NCI-H1694 (cell line): ENCODE results near the gene UNKL.
"Not testable (repeated sequence)": the region's sequence is repeated elsewhere in the genome, so short reads cannot be mapped to it uniquely, and the experiment has no call there.

ENCODE experiments used
- DNase-seq: peaks from one replicate; lab custom pipeline; 2025; lab: John Stamatoyannopoulos, UW

The UNKL gene

DNA sequence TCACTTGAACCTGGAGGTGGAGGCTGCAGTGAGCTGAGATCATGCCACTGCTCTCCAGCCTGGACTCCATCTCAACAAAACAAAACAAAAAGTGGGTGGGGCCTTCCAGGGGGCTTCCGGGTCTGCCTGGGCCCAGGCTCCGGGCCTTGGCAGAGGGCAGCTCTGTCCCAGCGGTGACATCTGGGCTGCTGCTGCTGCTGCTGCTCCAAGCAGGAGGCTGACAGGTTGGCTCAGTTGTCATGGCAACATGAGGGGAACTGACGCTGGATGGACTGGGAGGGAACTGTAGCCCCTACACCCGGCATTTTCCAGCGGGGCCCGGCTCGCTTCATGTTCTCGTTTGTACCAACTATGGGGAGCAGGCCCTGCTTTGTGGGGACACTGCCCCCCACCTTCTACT is 77.0 kb downstream of the UNKL start:
- DNase-seq: no peak

DNA sequence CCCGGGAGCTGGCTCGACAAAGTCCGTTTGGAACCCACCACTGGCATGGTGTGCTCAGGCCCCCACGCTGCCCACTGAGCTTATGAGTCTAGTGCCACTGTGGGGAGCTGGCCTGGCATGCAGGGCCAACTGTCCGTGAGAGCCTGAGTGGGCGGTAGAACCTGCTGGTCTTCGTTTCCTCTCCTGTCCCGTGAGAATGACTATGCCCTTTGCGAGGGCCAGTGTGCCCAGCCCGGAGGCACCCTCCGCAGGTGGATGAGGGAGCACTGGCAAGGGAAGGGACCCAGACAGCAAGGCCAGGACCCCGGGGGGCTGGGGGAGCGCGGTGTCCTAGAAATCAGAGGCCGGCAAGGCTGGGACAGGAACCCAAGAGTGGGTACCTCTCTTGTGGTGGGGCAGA is 77.9 kb downstream of the UNKL start:
- no peak for DNase-seq

DNA sequence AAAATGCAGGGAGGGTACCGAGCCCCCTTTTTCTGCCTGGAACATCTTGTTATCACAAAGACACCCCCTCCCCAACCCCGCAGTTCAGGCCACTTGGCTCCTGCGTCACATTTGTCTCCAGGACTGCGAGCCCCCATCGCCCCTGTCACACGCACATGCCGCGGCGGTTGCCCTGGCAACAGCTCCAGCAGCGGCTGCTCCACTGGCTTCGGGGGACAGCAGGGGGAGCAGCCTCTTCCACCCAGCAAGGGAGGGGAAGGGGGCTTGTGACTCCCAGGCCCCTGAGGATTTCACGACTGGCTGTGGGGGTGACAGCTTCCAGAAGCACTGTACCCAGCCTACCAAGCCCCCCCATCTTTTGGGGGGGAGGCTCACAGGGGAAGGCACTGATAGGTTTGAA is 78.5 kb downstream of the UNKL start:
- DNase-seq: no peak

DNA sequence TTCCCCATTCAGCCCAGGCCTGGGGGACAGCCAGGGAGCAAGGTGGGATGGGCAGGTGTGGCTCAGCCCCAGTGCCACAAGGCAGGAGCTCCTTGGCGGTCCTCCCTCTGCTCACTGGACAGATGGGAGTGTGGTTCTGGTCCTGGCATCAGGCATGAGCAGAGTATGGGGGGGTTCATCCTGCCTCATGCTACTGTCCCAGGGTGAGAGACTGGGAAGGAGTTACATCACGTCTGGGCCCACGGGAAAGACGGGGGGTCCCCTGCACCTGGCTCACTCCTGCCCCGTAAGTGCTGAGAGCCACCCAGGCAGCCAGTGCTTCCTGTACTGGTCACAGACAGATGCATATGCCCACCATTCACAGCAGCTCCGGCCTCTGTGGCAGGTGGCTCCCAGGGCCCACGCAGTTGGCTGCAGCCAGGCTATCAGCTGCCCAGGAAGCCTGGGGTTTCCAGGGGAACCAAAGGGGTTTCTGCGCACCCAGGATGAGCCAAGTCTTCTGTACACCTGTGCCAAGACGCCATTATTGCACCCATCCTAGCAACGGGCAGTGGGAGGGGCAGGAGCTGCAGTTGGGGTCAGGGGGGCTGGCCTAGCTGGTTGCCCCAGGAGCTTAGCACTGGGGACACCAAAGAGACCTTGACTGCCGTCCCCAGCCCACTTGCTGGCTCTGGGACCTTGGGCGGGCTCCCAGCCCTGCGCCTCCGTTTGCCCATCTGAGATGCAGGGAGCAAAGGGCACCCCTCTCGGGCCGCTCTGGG is 79.1 kb downstream of the UNKL start:
- no peak for DNase-seq

DNA sequence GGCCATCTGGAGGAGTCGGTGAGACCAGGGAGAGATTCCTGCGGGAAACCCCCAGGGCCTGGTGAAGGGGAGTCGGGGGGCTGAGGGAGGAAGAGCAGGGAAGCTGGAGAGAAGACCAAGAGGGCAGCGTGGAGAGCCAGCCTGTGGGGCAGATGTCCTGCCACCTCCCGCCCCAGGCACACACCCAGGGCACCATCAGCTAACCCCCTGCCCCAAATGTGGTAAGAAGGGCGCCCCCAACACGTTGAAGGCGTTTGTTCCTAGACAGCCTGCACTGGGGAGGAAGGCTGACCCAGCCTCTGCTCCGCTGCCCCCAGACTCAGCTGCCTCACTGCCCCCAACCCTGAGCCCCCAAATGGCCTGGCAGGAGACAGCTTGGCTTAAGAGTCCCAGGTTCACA is 79.8 kb downstream of the UNKL start:
- no peak for DNase-seq

DNA sequence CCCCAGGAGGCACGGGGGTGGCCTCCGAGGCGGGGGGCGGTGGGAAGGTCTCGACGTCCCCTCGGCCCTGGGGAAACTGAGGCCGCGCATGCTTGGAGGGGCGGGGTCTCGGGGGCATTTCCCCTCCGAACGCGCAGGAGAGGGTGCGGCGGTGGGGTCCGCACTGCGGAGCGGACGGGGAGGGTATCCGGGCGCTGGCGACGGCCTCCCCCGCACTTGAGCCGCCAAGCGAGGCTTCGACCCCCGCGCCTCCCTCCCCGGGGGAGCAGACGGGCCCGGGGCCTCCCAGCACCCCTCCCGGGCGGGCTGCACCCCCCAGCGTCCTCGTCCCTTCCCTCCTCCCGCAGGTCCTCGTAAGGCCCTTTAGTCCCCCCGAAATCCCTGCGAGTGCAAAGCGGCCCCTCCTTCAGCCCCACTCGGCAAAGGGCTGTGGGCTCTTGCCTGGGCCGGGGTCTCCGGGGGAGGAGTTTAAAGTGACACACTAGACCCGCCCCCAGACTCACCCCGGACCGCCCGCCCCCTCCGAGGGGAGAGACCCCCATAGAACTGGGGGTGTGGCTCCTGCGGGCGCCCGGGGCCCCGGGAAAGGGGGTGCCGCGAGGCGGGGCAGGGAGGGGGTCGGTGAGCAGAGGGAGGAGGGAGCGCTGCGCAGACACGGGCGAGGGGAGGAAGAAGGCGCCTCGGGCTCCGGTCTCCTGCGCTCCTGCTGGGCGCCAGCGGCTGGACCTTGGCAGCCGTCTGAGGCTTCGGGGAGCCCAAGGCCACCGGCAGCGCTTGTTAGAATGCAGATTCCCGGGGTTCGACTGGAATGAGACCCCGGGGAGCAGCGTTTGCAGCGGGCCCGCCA is 80.4 kb downstream of the UNKL start:
- no peak for DNase-seq

DNA sequence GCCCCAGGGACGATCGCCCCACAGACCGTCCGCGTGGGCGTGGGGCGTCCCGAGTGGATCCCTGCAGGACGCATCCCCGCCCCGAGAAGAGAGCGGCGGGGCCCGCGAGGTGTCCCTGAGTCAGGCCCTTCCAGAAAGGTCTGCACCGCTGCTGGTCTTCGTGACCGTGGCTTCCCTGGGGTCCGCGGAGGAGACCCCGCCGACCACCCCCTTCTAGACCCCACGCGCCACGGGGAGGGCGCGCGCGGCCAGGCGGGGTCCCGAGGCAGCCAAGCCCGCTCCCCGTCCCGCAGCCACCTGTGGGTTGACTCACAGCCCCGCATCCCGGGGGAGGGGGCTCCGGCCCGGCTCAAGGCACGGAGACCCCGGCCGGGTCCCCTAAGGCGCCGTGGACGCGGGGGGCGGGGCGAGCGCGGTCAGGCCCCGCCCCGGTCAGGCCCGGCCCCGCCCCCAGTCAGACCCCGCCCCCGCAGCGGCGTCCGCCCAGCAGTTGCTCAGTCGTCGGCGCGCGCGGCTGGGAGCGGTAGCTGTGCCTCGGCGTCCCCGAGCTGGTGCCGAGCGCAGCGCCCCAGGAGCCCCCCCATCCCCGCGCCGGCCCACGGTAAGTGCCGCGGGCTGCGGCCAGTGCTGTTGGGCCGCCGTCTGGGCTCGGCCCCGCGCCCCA is 81.2 kb downstream of the UNKL start, which contains the start of gene BAIAP3:
Gene BAIAP3 (plus strand): TSS at position 497 of the 664 bp plus-strand sequence. CDS start 4,905 bp downstream, outside the sequence.
- DNase-seq: no peak

DNA sequence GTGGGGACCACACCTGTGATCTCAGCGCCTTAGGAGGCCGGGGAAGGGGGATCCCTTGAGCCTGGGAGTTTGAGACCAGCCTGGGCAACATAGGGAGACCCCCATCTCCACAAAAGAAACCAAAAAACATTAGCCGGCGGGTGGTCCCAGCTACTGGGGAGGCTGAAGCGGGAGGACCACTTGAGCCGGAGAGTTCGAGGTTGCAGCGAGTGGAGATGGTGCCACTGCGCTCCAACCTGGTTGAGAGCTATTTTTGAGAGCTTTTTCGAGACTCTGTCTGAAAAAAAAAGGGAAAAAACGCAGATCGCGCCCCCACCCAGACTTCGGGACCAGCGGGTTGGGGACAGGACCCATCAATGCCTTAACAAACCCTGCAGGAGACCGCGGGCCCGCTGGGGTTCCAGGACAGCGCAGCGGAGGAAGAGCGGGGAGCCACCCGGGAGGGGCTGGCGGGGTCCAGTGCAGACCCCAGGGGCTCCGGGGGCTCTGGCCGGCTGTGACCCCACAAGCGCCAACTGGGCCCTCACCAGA is 81.8 kb downstream of the UNKL start:
- no peak for DNase-seq

DNA sequence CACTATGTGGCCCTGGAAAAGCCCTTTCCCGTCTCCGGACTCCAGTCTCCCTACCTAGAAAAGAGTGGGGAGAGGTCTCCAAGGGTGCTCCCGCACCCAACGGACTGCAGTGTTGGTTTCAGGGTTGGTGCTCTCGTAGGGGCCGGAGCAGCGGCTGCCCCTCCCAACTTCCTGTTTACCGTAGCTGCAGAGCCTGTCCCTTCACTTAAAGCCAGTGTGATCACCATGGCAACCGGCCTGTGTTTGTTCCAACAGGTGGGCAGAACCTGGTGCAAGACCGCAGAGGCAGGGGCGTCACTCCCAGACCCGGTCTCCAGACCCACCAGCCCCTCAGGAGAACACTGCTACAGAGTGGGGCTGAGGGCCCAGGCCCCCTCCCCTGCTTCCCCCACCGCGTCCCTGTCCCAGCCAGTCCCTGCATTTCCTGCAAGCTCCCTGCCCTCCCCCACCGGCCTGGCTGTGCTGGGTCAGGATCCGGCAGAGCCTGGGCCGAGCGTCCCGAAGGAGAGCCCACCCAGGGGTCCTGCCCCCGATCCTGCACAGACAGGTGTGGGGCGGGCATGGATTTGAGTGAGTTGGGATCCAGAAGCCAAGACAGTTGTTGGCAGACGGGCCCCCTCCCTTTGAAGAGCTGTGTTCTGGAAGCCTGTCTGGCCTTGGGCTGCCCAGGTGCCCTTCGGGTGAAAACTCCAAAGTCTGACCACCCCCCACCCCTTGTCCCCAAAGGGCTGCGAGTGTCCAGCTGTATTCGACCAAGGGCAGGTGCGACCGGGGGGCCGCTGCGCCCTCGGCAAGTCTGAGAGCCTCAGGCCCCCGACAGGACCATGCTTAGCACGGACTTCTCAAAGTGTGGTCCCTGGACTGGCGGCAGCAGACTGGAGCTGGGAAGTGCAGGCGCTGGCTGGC is 82.5 kb downstream of the UNKL start:
- DNase-seq: no peak

DNA sequence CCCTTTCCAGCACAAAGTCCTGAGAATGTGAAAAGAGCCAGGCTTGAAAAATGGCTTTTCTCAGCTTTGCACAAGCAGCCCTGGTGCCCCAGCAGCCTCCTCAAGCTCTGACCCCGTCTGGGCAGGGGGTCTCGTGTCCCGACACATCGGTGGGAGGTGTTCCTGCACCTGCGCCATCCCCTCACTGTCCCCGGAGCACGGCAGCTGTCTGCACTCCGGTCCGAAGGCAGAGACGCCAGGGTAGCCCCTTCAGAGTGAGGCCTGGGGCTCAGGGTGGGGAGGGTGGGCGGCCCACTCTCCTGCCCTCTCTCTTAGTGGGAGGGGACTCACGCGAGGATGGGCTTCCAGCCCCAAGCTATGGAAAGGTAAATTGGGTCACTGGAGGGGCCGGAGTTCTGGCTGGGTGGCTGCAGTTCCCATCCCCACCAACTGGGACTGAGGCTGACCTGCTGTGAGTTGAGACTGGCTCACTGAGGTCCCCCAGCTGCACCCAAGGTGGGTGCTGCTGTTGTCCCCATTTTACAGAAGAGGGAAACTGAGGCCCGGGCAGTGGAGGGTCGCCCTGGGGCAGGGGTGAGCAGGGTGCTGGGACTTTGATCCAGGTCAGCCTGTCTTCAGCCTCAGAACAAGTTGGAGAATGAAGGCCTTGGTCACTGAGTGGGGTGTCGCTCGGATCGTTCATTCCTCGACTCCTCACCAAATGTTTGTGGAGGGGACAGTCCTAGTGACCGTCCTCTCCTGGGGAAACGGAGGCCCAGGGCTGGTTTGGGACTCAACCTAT is 83.4 kb downstream of the UNKL start:
- no peak for DNase-seq

DNA sequence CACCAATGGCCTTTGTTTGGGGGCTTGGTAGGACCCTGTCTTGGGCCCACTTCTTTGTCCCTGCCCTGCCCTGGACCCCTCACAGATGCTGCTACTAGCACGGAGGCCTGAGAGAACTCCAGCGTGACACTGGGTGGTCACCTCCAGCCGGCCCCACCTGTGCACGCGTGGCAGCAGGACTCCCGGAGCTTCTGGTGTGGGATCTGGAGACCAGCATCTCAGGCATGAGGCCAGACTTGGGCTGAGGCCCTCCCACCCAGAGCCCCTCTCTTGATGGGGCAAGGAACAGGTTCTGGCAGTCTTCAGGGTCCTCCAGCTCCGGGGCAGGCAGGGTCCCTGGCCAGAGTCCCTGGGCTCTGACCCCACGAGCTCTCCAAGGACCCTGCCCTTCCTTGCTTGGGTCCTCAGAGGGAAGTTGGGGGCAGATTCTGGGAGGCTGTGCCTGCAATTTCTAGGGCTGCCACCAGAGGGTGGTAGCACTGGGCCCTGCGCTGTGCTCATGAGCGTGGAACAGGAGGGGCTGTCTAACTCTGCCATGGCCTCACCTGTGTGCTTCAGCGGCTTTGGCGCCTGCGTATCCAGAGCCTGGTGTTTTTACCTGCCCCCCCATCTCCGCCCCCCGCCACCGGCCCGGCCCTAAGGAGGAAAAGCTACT is 84.1 kb downstream of the UNKL start:
- DNase-seq: no peak

DNA sequence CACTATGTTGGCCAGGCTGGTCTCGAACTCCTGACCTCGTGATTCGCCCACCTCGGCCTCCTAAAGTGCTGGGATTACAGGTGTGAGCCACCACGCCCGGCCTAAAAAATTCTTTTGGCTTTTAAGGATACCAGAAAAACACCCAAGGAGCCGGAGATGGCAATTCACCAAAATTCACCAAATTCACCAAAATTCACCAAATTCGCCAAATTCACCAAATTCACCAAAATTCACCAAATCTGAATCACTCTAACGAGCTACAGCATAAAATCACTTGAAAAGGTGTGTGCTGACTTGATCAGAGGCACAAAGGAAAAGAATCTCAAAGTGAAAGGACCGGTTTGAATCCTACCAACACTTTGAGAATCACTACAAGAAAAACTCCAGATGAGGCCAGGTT is 85.5 kb downstream of the UNKL start:
- not testable (repeated sequence) for DNase-seq

DNA sequence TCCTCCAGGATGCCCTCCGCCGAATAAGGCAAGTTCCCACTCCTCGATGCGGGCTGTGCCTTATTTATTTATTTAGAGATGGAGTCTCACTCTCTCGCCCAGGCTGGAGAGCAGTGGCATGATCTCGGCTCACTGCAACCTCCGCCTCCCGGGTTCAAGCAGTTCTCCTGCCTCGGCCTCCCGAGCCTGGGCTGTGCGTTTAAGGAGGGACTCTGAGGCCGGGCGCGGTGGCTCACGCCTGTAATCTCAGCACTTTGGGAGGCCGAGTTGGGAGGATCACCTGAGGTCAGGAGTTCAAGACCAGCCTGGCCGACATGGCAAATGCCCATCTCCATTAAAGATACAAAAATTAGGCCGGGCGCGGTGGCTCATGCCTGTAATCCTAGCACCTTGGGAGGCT is 86.4 kb downstream of the UNKL start:
- not testable (repeated sequence) for DNase-seq

DNA sequence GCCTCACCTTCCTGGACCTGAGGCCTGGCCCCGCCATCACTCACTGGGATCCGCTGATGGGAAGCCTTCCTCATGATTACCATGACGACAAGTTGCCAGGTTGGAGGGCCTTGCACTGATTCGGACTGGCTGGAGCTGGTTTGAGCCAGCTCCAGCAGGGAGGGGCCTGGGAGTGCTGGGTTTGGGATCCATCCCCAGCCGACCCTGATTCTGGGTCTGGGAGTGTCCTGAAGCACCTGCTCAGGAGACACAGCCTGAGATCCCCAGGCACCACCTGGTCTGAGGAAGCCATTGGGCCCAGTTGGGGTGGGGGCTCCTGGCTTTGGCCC is 86.9 kb downstream of the UNKL start:
- no peak for DNase-seq

DNA sequence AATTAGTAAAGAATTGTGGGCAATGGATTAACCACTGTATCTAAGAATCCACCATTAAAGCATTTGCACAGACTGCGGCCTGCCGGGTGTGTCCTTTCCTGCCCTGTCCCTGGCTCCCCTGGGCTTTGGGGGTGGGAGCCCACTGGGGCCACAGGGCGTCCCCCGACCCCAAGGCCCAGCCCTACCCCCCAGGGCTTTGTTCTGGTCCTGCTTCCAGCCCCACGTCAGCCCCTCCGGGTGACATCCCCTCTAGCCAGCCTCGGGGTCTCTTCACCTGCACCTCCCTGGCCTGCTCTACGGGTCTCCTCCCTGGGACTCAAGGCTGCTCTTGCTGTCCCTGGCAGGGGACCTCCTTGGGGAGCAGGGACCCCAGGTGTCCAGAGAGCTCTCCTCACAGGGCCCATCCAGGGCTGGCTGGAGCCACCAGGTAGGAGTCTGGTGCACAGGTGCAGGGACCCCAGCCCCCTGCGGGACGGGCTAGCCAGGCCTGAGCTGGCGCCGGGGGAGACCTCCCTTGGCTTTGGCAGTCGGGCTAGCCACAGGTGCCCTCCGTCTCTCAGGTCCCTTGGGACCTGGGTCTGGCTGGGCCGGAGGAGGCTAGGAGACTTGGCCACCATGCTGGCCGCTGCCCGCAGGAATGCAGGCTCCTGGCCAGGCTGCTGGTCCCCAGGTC is 87.4 kb downstream of the UNKL start:
- no peak for DNase-seq

DNA sequence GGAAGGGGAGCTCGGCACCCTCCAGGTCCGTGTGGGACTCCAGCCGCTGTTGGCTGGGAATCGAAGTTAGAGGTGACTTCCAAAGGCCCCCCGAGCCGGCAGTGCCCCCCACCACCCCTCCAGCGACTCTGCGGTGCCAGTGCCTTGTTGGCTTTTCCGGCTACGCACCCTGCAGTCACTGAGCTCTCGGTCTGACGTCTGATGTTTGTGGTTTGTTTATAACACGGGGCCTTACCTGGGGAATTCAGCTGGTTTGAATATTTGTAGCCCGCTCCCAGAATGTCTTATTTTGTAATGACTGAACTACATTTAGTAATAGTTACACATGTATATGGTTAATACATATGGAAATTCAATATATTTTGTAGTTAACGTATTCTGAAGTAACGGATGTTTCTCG is 88.1 kb downstream of the UNKL start:
- DNase-seq: no peak

DNA sequence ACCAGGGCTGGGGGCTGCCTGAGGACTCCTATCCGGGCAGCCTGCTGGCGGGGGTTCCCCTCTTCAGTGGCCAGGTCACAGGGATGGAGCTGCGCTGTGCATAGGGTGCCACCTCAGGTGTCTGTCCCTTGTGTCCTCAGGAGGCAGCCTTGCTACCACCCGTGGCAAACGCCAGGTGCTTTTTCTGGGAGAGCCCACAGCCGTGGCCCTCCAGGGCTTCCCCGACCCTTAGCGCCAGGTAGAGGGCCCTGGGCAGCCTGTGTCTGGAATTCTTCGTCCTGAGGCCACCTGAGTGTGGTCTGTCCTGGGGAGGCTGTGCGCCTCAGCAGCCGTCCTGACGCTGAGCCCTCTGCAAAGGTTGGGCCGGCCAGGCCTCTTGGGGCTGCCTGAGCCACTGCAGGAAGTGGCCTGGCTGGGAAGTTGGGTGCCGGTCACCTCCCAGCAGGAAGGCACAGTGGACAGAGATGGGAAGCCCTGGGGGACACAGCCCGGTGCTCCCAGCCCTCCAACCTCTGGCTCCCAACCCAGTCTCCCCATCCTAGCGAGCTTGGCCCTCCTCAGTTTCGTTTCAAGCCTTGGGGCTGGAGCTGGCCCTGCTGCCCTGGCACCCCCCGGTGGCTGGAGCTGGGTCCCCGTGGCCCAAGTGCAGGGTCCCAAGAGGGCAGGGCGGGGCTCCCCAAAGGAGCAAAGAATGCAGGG is 88.7 kb downstream of the UNKL start:
- DNase-seq: no peak

DNA sequence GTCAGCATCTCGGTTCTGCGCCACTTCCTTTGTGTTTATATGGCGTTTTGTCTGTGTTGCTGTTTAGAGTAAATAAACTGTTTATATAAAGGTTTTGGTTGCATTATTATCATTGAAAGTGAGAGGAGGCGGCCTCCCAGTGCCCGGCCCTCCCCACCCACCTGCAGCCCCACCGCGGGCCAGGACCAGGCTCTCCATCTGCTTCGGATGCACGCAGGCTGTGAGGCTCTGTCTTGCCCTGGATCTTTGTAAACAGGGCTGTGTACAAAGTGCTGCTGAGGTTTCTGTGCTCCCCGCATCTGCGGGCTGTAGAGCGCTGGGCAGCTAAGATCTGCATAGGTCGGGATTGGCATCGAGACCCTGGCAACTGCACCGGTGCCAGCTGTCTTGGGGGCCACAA is 89.2 kb downstream of the UNKL start:
- DNase-seq: no peak

DNA sequence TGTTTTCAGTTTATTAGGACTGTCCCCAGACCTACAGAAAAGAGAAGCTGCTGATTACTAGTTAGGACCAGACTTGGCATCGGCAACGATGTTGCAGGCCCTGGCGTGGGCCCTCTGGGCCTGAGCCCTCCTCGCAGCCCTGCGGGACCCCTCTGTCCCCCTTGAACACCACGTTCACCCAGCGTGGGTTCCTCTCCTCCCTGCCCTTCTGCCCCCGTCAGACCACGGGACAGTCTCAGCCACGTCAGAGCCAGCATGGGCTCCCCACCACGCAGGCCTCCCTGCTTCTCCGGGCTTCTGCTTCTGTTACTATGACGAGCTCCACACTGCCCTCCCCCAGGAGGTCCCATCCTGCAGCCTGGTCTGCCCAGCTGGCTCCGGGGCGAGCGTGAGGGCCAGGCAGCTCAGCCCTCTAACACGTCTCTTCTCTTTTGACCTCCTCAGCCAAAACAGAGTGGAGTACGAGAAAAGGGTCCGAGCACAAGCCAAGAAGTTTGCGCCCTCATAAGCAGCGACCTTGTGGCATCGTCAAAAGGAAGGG is 90.1 kb downstream of the UNKL start:
- DNase-seq: no peak
